Measurements from ENCODE around the gene TBX2. TPM values are rescaled to one million over a fixed set of nuclear protein-coding genes. Genes with fewer than 3 reads are reported as not detected.

The TBX2 gene
- total RNA-seq, 1 experiment from 2014 or later = not detected

- no peak overlapping the region for H2BK5ac ChIP-seq (ENCODE audit: insufficient read length, low read length)
- H2BK120ac ChIP-seq (ENCODE audit: low read depth, low read length, poor library complexity, severe bottlenecking) = no peak overlapping the region
- no peak overlapping the region for H3K18ac ChIP-seq (ENCODE audit: insufficient read length, low read depth, low read length)
- H3K9me3 ChIP-seq (ENCODE audit: control insufficient read depth, low read depth, low read length) = no peaks in the 10 kb centered on the region
- H2BK20ac ChIP-seq (ENCODE audit: low read depth, low read length, poor library complexity, severe bottlenecking) = no peak overlapping the region
- no peak overlapping the region for H3K4ac ChIP-seq (ENCODE audit: low read depth, low read length)
- no peaks in the 10 kb centered on the region for H3K79me2 ChIP-seq (ENCODE audit: insufficient read depth, low read length)
- no CpG with 5 or more reads among the region's 9 CpGs for WGBS (ENCODE audit: extremely low coverage, insufficient read length, low lambda C conversion rate)
- H3T11ph ChIP-seq (ENCODE audit: low read length) = no peak overlapping the region
- peaks cover 8 to 16% of the 10 kb centered on the region in 2 experiments for H3K4me1 Mint-ChIP-seq
- H3K56ac ChIP-seq (ENCODE audit: insufficient read length, low read depth, low read length) = no peak overlapping the region
- no peaks in the 10 kb centered on the region for H3K36me3 Mint-ChIP-seq (ENCODE audit: insufficient read depth in 1 of 3, low read depth in 3 of 3)
- no peak overlapping the region for H2AFZ ChIP-seq (ENCODE audit: low read length)
- no peaks in the 10 kb centered on the region for H3K27me3 ChIP-seq (ENCODE audit: insufficient read depth, low read length)
- no peak overlapping the region for H4K5ac ChIP-seq (ENCODE audit: insufficient read length, low read depth, low read length)
- no peaks in the 10 kb centered on the region for H3K9me3 Mint-ChIP-seq
- H3K23ac ChIP-seq (ENCODE audit: insufficient read length, low read depth, low read length) = no peak overlapping the region
- no peak overlapping the region; a peak in 1 of 7 replicates for H3K27ac Mint-ChIP-seq
- no peaks in the 10 kb centered on the region for H4K20me1 ChIP-seq (ENCODE audit: control insufficient read depth, insufficient read depth, insufficient read length)
- DNase-seq = no peak
- no peak overlapping the region for H4K91ac ChIP-seq (ENCODE audit: insufficient read length, low read depth, low read length)
- no peak for TF ChIP-seq CTCF (conservative IDR thresholded peaks at IDR 0.05)
- no peak overlapping the region for H3K4me3 Mint-ChIP-seq
- H3K23me2 ChIP-seq (ENCODE audit: insufficient read length, low read depth, low read length, poor library complexity, severe bottlenecking) = no peaks in the 10 kb centered on the region
- H3K4me1 ChIP-seq (ENCODE audit: insufficient read depth, low read length) = no peaks in the 10 kb centered on the region
- H3K14ac ChIP-seq (ENCODE audit: insufficient read depth, low read length) = no peak overlapping the region
- H4K8ac ChIP-seq (replicated peaks; ENCODE audit: insufficient read length, low read depth, low read length) = no peak overlapping the region
- H3K4me2 ChIP-seq (ENCODE audit: insufficient read depth, insufficient read length, low read length) = no peak overlapping the region
- no peak overlapping the region for H2BK15ac ChIP-seq (ENCODE audit: low read depth, low read length)
- no peak overlapping the region for H2BK12ac ChIP-seq (ENCODE audit: insufficient read length, low read depth, low read length)
- no peaks in the 10 kb centered on the region for H3K27me3 Mint-ChIP-seq (ENCODE audit: low read depth)
- H3K9ac ChIP-seq (ENCODE audit: extremely low read depth, insufficient read length, low read length) = no peak overlapping the region
- H3K79me1 ChIP-seq (ENCODE audit: insufficient read depth, low read depth, low read length, poor library complexity, severe bottlenecking) = no peaks in the 10 kb centered on the region
- H2AK5ac ChIP-seq (ENCODE audit: insufficient read length, low read length) = no peak overlapping the region
- no peak overlapping the region for H3K27ac ChIP-seq (ENCODE audit: insufficient read length, low read depth, low read length)
Observed at GRCh38 chr17:61372436-61372835, 27.2 kb upstream of the TBX2 start.

Measured in H9 (cell line).